Activated CD4-positive, alpha-beta T cell treated with anti-CD3 and anti-CD28 coated beads, Interleukin-10, Interleukin-2, amounts not matched to agents 100 ng/mL and 50 ng/mL, durations not matched to agents 16 hours and 8 hours (primary cell): ENCODE data around the gene CDH3.

Experiments
- DNase-seq: peaks from one replicate; pipeline ENCODE4 v3.0.0-alpha.2; 2020

The CDH3 gene

GRCh38 chr16:68739964-68740627, 95.0 kb downstream of the CDH3 start:
- DNase-seq, result no peak

- DNase-seq, result no peak
Observed at GRCh38 chr16:68740628-68741346, 95.7 kb downstream of the CDH3 start.

GRCh38 chr16:68743664-68744063, 98.6 kb downstream of the CDH3 start:
- no peak for DNase-seq

GRCh38 chr16:68744744-68745280, 99.7 kb downstream of the CDH3 start:
- DNase-seq, result no peak

GRCh38 chr16:68746951-68747350, 101.8 kb downstream of the CDH3 start:
- DNase-seq, result no peak

- DNase-seq, result no peak
Observed at GRCh38 chr16:68749432-68749831, 104.3 kb downstream of the CDH3 start.
